MG63 (cell line): ENCODE results near the gene FAM236A. TPM values are rescaled to one million over a fixed set of nuclear protein-coding genes. Genes with fewer than 3 reads are reported as not detected.

Source experiments
- total RNA-seq: library from RNA; depleted of rRNA; stranded (reverse); fragments of >200 nt; shearing (Covaris generic); gene quantifications from 2 replicates; pipeline ENCODE4 v1.2.3, GENCODE V29; 2014; ENCODE audit warnings: low replicate concordance; rRNA removed

FAM236A gene
- total RNA-seq, 1 experiment from 2014 or later = not detected

Other genes with a start within 250 kb of the FAM236A start
- 1.6 and 2.1 TPM in 2 replicates for gene PHKA1, start 223.9 kb upstream of the FAM236A start, total RNA-seq
- gene DMRTC1B, start 161.3 kb upstream of the FAM236A start, total RNA-seq = not detected in 2 replicates
- not detected in 2 replicates for gene FAM236B, start 155.5 kb upstream of the FAM236A start, total RNA-seq
- not detected in 2 replicates for gene FAM236D, start 130.0 kb upstream of the FAM236A start, total RNA-seq
- gene FAM236C, start 25.6 kb upstream of the FAM236A start, total RNA-seq = not detected in 2 replicates
- not detected in 2 replicates for gene DMRTC1, start 5.6 kb downstream of the FAM236A start, total RNA-seq
- gene PABPC1L2B, start 64.7 kb downstream of the FAM236A start, total RNA-seq = not detected in 2 replicates
- gene PABPC1L2A, start 141.3 kb downstream of the FAM236A start, total RNA-seq = not detected in 2 replicates